ENCODE results near the gene IGSF21.

Gene IGSF21

DNA sequence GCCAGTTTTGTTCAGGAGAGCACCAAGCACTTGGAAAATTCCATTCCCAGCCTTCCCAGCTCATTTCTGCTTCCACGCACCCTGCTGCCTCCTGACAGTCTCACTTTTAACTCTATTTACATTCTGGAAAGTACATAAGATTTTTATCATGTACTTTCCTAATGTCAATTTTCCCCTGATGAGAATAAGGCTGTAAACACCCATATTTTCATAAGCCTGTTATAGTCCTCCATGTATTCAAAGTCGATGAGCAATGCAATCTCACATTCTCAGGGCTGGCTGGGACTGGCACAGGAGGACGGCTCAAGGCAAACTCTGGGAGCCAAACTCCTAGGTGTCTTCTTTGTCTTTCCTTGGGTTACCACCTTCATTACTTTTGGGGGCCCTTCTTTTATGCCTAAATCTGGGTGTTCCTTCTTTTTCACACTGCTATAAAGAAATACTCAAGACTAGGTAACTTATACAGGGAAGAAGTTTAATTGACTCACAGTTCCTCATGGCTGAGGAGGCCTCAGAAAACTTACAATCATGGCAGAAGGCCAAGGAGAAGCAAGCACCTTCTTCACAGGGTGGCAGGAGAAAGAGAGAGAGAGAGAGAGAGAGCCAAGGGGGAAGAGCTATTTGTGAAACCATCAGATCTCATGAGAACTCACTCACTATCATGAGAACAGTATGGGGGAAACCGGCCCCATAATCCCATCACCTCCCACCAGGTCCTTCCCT, 94.6 kb downstream of the IGSF21 start:
- Histone ChIP-seq H3K4me1 (ENCODE audit: low read length) (no peaks in the 10 kb centered on the region), H3K9ac (ENCODE audit: low read length) (no peak overlapping the region), H3K4me3 (ENCODE audit: low read length) (no peak overlapping the region), H3K27me3 (ENCODE audit: low read depth, low read length) (no peaks in the 10 kb centered on the region), H4K20me1 (ENCODE audit: insufficient read depth, low read length) (no peaks in the 10 kb centered on the region), H2AFZ (ENCODE audit: low read depth, low read length) (no peak overlapping the region), H3K4me2 (ENCODE audit: low read length) (no peak overlapping the region), H3K9me3 (ENCODE audit: insufficient read depth, low read length) (no peaks in the 10 kb centered on the region), H3K79me2 (ENCODE audit: low read length) (no peaks in the 10 kb centered on the region), H3K36me3 (replicated peaks; ENCODE audit: low read depth, low read length) (no peaks in the 10 kb centered on the region), H3K27ac (ENCODE audit: low read length) (no peak overlapping the region)
- TF ChIP-seq, protein P1, sequence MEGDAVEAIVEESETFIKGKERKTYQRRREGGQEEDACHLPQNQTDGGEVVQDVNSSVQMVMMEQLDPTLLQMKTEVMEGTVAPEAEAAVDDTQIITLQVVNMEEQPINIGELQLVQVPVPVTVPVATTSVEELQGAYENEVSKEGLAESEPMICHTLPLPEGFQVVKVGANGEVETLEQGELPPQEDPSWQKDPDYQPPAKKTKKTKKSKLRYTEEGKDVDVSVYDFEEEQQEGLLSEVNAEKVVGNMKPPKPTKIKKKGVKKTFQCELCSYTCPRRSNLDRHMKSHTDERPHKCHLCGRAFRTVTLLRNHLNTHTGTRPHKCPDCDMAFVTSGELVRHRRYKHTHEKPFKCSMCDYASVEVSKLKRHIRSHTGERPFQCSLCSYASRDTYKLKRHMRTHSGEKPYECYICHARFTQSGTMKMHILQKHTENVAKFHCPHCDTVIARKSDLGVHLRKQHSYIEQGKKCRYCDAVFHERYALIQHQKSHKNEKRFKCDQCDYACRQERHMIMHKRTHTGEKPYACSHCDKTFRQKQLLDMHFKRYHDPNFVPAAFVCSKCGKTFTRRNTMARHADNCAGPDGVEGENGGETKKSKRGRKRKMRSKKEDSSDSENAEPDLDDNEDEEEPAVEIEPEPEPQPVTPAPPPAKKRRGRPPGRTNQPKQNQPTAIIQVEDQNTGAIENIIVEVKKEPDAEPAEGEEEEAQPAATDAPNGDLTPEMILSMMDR (IDR thresholded peaks at IDR 0.05; ENCODE audit: low read depth, low read length), result no peak
- TF ChIP-seq EZH2phosphoT487 (IDR thresholded peaks at IDR 0.05; ENCODE audit: low read depth), result no peak

DNA sequence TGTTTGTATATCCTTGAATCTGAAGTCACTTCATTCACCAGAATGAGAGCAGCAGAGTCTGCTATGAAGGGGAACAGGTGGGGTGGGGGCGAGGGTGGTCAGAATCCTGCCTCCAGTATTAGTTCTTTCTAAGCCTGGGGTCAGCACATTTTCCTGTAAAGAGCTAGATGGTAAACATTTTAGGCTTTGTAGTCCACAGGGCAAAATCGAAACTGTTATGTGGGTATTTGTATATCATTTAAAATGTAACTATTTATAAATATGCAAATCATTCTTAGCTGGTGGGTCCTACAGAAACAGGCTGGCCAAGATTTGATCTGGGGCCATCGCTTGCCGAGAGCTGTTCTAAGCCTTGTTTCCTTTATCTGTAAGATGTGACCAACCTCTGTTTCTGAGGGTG, 96.0 kb downstream of the IGSF21 start:
- TF ChIP-seq, protein P1 (IDR thresholded peaks at IDR 0.05; ENCODE audit: low read depth, low read length), result no peak
- TF ChIP-seq EZH2phosphoT487 (IDR thresholded peaks at IDR 0.05; ENCODE audit: low read depth), result no peak
- no peaks in the 10 kb centered on the region for H4K20me1 ChIP-seq (ENCODE audit: insufficient read depth, low read length)
- no peak overlapping the region for H3K9ac ChIP-seq (ENCODE audit: low read length)
- no peak overlapping the region for H3K4me2 ChIP-seq (ENCODE audit: low read length)
- no peak overlapping the region for H3K4me3 ChIP-seq (ENCODE audit: low read length)
- H3K27ac ChIP-seq (ENCODE audit: low read length), result no peak overlapping the region
- no peaks in the 10 kb centered on the region for H3K79me2 ChIP-seq (ENCODE audit: low read length)
- no peaks in the 10 kb centered on the region for H3K4me1 ChIP-seq (ENCODE audit: low read length)
- no peaks in the 10 kb centered on the region for H3K9me3 ChIP-seq (ENCODE audit: insufficient read depth, low read length)
- no peaks in the 10 kb centered on the region for H3K36me3 ChIP-seq (replicated peaks; ENCODE audit: low read depth, low read length)
- H3K27me3 ChIP-seq (ENCODE audit: low read depth, low read length), result no peaks in the 10 kb centered on the region
- no peak overlapping the region for H2AFZ ChIP-seq (ENCODE audit: low read depth, low read length)

DNA sequence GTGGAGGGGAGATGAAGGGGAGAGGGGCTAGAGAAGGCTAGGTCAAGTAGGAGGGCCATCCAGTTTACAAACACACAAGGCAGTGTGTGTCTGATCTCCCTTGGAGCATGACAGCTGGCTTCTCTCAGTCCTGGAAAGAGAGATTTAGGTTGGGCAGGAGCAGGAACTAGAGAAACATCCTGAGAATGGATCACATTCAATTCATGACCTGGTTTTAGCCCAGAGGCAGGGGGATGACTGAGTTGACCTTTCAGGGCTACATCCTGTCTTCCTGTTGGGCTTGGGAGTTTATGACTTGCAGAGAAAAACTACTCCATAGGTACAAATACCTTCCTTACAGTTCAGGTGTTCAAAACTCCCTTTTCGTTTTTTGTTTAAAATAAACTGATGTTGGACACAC, 97.0 kb downstream of the IGSF21 start:
- H3K4me2 ChIP-seq (ENCODE audit: low read length), result no peak overlapping the region
- H2AFZ ChIP-seq (ENCODE audit: low read depth, low read length), result no peak overlapping the region
- H3K9me3 ChIP-seq (ENCODE audit: insufficient read depth, low read length), result no peaks in the 10 kb centered on the region
- H3K27ac ChIP-seq (ENCODE audit: low read length), result no peak overlapping the region
- H4K20me1 ChIP-seq (ENCODE audit: insufficient read depth, low read length), result no peaks in the 10 kb centered on the region
- H3K9ac ChIP-seq (ENCODE audit: low read length), result no peak overlapping the region
- no peak overlapping the region for H3K4me3 ChIP-seq (ENCODE audit: low read length)
- H3K79me2 ChIP-seq (ENCODE audit: low read length), result no peaks in the 10 kb centered on the region
- H3K4me1 ChIP-seq (ENCODE audit: low read length), result no peaks in the 10 kb centered on the region
- no peaks in the 10 kb centered on the region for H3K36me3 ChIP-seq (replicated peaks; ENCODE audit: low read depth, low read length)
- H3K27me3 ChIP-seq (ENCODE audit: low read depth, low read length), result no peaks in the 10 kb centered on the region
- TF ChIP-seq, protein P1 (IDR thresholded peaks at IDR 0.05; ENCODE audit: low read depth, low read length), result no peak
- TF ChIP-seq EZH2phosphoT487 (IDR thresholded peaks at IDR 0.05; ENCODE audit: low read depth), result no peak

DNA sequence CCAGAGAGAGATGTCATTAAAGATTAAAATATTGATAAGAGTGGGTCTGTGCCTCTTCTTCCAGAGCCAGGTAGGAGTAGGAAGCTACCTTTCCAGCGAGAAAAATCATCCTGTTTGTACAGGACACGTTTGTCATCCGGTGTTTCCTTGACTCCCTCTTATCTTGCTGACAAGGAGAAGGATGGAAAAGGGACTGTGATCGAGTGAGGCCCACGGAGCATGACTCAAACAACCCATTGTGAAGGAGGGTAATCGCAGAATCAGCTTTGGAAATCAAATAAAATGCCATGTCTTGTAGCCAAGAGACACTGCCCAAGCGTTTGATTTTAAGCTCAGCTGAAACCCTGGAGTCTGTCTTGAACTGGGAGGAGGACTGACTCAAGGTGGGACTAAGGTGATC, 97.7 kb downstream of the IGSF21 start:
- no peaks in the 10 kb centered on the region for H3K27me3 ChIP-seq (ENCODE audit: low read depth, low read length)
- H3K27ac ChIP-seq (ENCODE audit: low read length), result no peak overlapping the region
- no peak overlapping the region for H3K4me3 ChIP-seq (ENCODE audit: low read length)
- no peaks in the 10 kb centered on the region for H3K9me3 ChIP-seq (ENCODE audit: insufficient read depth, low read length)
- H4K20me1 ChIP-seq (ENCODE audit: insufficient read depth, low read length), result no peaks in the 10 kb centered on the region
- no peaks in the 10 kb centered on the region for H3K79me2 ChIP-seq (ENCODE audit: low read length)
- no peaks in the 10 kb centered on the region for H3K36me3 ChIP-seq (replicated peaks; ENCODE audit: low read depth, low read length)
- H3K4me1 ChIP-seq (ENCODE audit: low read length), result no peaks in the 10 kb centered on the region
- H3K9ac ChIP-seq (ENCODE audit: low read length), result no peak overlapping the region
- no peak overlapping the region for H3K4me2 ChIP-seq (ENCODE audit: low read length)
- no peak for TF ChIP-seq EZH2phosphoT487 (IDR thresholded peaks at IDR 0.05; ENCODE audit: low read depth)
- TF ChIP-seq, protein P1 (IDR thresholded peaks at IDR 0.05; ENCODE audit: low read depth, low read length), result no peak
- no peak overlapping the region for H2AFZ ChIP-seq (ENCODE audit: low read depth, low read length)

All from OCI-LY3 (cell line).